Sigmoid colon (tissue), 7 donors: Measurements from ENCODE around the gene CA7. TPM values are rescaled to one million over a fixed set of nuclear protein-coding genes. Genes with fewer than 3 reads are reported as not detected.

Source experiments
- DNase-seq: peaks from one replicate; pipeline ENCODE4 v3.0.0-alpha.2; 2019
- H3K27ac ChIP-seq, 4 donors: fragments of 200-600 bp; sonication (generic); one replicate each; pipeline ENCODE4 v1.5.1; 2016 to 2019; ENCODE audit warnings: mild to moderate bottlenecking in 1 of 4
- H3K27me3 ChIP-seq, 3 donors: fragments of 200-600 bp; sonication (generic); one replicate each; pipeline ENCODE4 v1.5.1; 2019; ENCODE audit warnings: mild to moderate bottlenecking in 1 of 3
- H3K36me3 ChIP-seq, 4 donors: fragments of 200-600 bp; sonication (generic); one replicate each; pipeline ENCODE4 v1.5.1; 2016 to 2019
- H3K4me1 ChIP-seq, 4 donors: fragments of 200-600 bp; sonication (generic); one replicate each; pipeline ENCODE4 v1.5.1; 2017 to 2019
- H3K4me3 ChIP-seq, 4 donors: fragments of 200-600 bp; sonication (generic); one replicate each; pipeline ENCODE4 v1.5.1; 2017 to 2019; ENCODE audit warnings: mild to moderate bottlenecking in 2 of 4, moderate library complexity in 1 of 4
- H3K9me3 ChIP-seq, 4 donors: fragments of 200-600 bp in 3 of 4; sonication (generic) in 3 of 4; one replicate each; pipeline versions ENCODE4 v1.5.1 to v1.6.1; 2013 to 2019
- CTCF ChIP-seq, 4 experiments: fragments of 450-650 bp in 3 of 4; fragments of 200-600 bp in 1 of 4; IDR thresholded peaks; one replicate each; pipeline ENCODE4 v1.5.1; 2016 to 2019; ENCODE audit warnings: antibody characterized with exemption in 4 of 4, mild to moderate bottlenecking in 3 of 4, moderate library complexity in 2 of 4
- EP300 ChIP-seq, 4 donors: sonication (generic); formaldehyde crosslinking; IDR thresholded peaks; one replicate each; pipeline ENCODE4 v1.6.1; 2017; ENCODE audit warnings: antibody characterized with exemption in 4 of 4
- POLR2A ChIP-seq, 2 donors: fragments of 450-650 bp; IDR thresholded peaks; one replicate each; pipeline ENCODE4 v1.6.1; 2016; ENCODE audit warnings: antibody characterized with exemption in 2 of 2, mild to moderate bottlenecking in 2 of 2, moderate library complexity in 2 of 2
- POLR2AphosphoS5 ChIP-seq, 4 donors: sonication (generic); formaldehyde crosslinking; IDR thresholded peaks; one replicate each; pipeline ENCODE4 v1.6.1; 2017; ENCODE audit warnings: antibody characterized with exemption in 4 of 4
- WGBS, 2 donors: extraction: QIAGEN DNeasy Blood & Tissue Kit; methylation state at CpG; one replicate each; pipeline ENCODE4 v1.1.7; 2013; 5-methylcytosine and 5-hydroxymethylcytosine counted together
- intact Hi-C: fragments of 100-400 bp; cut with DNase I; formaldehyde crosslinking; loops from one replicate; pipeline ENCODE4 v1.15.1; 2023
- polyA plus RNA-seq, 3 donors: library from polyadenylated mRNA; stranded (reverse); fragments of 200-250 nt; gene quantifications; one replicate each; pipeline ENCODE4 v1.2.3, GENCODE V29; 2013
- total RNA-seq, 4 donors: library from RNA; depleted of rRNA; stranded (reverse); fragments of >200 nt; gene quantifications; one replicate each; pipeline ENCODE4 v1.1.0, GENCODE V29; 2016
- donor health status: healthy with polysubstance abuse.
- donor health status: Bipolar disorder and iron deficiency.
- donor health status: healthy.

Gene CA7
- total and polyA plus RNA-seq, 7 donors: 1.9 to 188 (median 133) TPM; not detected in 3

GRCh38 chr16:66901626-66902025 lies 57.4 kb downstream of the CA7 start:
- no peaks in the 10 kb centered on the region for H3K9me3 ChIP-seq
- H3K36me3 ChIP-seq: no peaks in the 10 kb centered on the region
- H3K27ac ChIP-seq: peak overlapping the region; percentile 84 to 96 (median 90)
- DNase-seq: peak; percentile 66
- 89 to 95% methylated on average over 10 of the region's 10 CpGs for WGBS, 2 donors
- no peaks in the 10 kb centered on the region for H3K27me3 ChIP-seq
- intact Hi-C loops: no loop called here
- H3K4me1 ChIP-seq: peaks cover 0 to 88% (median 85%) of the 10 kb centered on the region in 4 donors
- no peak overlapping the region for H3K4me3 ChIP-seq
- TF ChIP-seq EP300 (IDR thresholded peaks at IDR 0.05) (no peak), POLR2A (IDR thresholded peaks at IDR 0.05) (no peak), CTCF (IDR thresholded peaks at IDR 0.05) (no peak), POLR2AphosphoS5 (IDR thresholded peaks at IDR 0.05) (no peak)

DNA sequence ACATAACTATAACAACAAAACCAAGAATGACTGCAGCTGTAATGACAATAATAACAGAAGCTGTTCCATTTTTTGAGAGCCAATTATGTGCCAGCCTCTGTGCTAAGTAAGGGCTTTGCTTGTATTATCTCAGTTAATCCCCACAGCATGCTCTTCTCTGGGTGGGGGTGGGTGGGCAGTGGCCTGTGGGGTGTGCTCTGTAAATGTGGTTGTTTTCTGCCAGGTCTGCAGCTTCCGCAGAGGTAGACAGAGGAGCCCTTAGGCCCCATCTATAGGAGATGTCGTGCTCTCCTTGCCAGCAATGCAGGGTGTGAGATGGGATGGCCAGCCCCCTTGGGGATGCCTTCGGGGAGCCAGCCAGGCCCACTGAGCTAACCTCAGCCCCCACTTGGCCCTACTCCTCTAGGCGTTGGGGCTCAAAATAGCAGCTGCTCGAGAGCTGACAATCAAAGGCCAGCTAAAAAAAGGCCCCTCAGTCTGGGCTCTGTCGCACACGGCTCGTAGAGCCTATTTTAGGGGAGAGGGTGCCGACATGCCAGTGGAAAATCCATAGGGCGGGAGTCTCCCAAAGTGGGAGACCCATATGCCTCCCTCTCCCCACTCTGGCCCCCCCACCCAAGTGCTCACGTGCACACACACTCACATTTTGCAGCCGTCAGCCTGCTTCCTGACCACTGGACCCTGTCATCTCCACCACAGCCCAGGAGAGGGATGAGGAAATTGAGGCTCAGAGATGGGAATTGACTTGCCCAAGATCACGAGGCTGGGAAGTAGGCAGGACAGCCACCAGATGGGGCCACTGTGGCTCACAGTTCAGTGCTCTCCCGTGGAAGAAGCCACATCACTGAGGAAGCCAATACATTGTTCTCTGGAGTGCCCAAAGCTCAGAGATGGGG lies 58.7 kb downstream of the CA7 start:
- TF ChIP-seq EP300 (IDR thresholded peaks at IDR 0.05) (no peak), CTCF (IDR thresholded peaks at IDR 0.05) (no peak), POLR2AphosphoS5 (IDR thresholded peaks at IDR 0.05) (no peak), POLR2A (IDR thresholded peaks at IDR 0.05) (no peak)

More for the DNA sequence above, 58.7 kb downstream of the CA7 start:
- no peak for DNase-seq
- H3K27ac ChIP-seq: peak overlapping the region; percentile 84 to 96 (median 90)
- 75 to 84% methylated on average over 14 of the region's 14 CpGs for WGBS, 2 donors
- no peaks in the 10 kb centered on the region for H3K36me3 ChIP-seq
- no peaks in the 10 kb centered on the region for H3K9me3 ChIP-seq
- no peaks in the 10 kb centered on the region for H3K27me3 ChIP-seq
- peaks cover 0 to 84% (median 82%) of the 10 kb centered on the region in 4 donors for H3K4me1 ChIP-seq
- H3K4me3 ChIP-seq: no peak overlapping the region
- intact Hi-C loops: no loop called here

Other genes with a start within 250 kb of the CA7 start
- 10 to 100 TPM; 12.5 to 18.8 (median 17.3) TPM for gene CMTM3, start 239.7 kb upstream of the CA7 start, total RNA-seq
- gene CMTM3, start 239.7 kb upstream of the CA7 start, polyA plus RNA-seq: 10 to 100 TPM in 2 of 3 donors, 1 to 10 TPM in 1; 8.6 to 15.5 (median 10.2) TPM
- 10 to 100 TPM in 2 of 4 donors, 1 to 10 TPM in 2; 6.1 to 12.5 (median 9.4) TPM for gene CMTM4, start 147.7 kb upstream of the CA7 start, total RNA-seq
- gene CMTM4, start 147.7 kb upstream of the CA7 start, polyA plus RNA-seq: 10 to 100 TPM; 27.0 to 65.1 (median 40.2) TPM
- gene DYNC1LI2, start 92.8 kb upstream of the CA7 start, total RNA-seq: 100 to 1,000 TPM; 164 to 327 (median 261) TPM
- gene DYNC1LI2, start 92.8 kb upstream of the CA7 start, polyA plus RNA-seq: 10 to 100 TPM; 52.9 to 68.7 (median 60.8) TPM
- under 1 TPM in 1 of 4 donors, not detected in 3; under 0.01 TPM for gene TERB1, start 42.8 kb upstream of the CA7 start, total RNA-seq
- gene TERB1, start 42.8 kb upstream of the CA7 start, polyA plus RNA-seq: under 1 TPM in 1 of 3 donors, not detected in 2; 0.03 TPM
- 10 to 100 TPM; 34.6 to 58.3 (median 46.9) TPM for gene NAE1, start 13.4 kb upstream of the CA7 start, total RNA-seq
- gene NAE1, start 13.4 kb upstream of the CA7 start, polyA plus RNA-seq: 10 to 100 TPM; 34.8 to 48.8 (median 35.9) TPM
- gene PDP2, start 36.1 kb downstream of the CA7 start, total RNA-seq: 1 to 10 TPM; 2.6 to 8.3 (median 4.7) TPM
- 1 to 10 TPM; 3.0 to 6.1 (median 5.1) TPM for gene PDP2, start 36.1 kb downstream of the CA7 start, polyA plus RNA-seq
- not detected for gene CDH16, start 74.5 kb downstream of the CA7 start, total RNA-seq
- under 1 TPM in 2 of 3 donors, not detected in 1; 0.19 to 0.60 TPM for gene CDH16, start 74.5 kb downstream of the CA7 start, polyA plus RNA-seq
- gene RRAD, start 81.1 kb downstream of the CA7 start, total RNA-seq: 10 to 100 TPM; 10.9 to 31.2 (median 16.3) TPM
- gene RRAD, start 81.1 kb downstream of the CA7 start, polyA plus RNA-seq: 1 to 10 TPM; 1.2 to 5.5 (median 1.8) TPM
- gene CIAO2B, start 90.0 kb downstream of the CA7 start, total RNA-seq: 100 to 1,000 TPM in 1 of 4 donors, 10 to 100 TPM in 3; 71.7 to 121 (median 82.8) TPM
- gene CIAO2B, start 90.0 kb downstream of the CA7 start, polyA plus RNA-seq: 100 to 1,000 TPM; 193 to 219 (median 214) TPM
- gene CES2, start 91.1 kb downstream of the CA7 start, total RNA-seq: 10 to 100 TPM; 21.8 to 25.5 (median 23.0) TPM
- gene CES2, start 91.1 kb downstream of the CA7 start, polyA plus RNA-seq: 100 to 1,000 TPM in 1 of 3 donors, 10 to 100 TPM in 2; 53.4 to 163 (median 67.9) TPM
- 1 to 10 TPM in 1 of 4 donors, under 1 TPM in 2, not detected in 1; 0.16 to 2.5 (median 0.55) TPM for gene CES3, start 116.9 kb downstream of the CA7 start, total RNA-seq
- 10 to 100 TPM; 10.8 to 48.4 (median 13.2) TPM for gene CES3, start 116.9 kb downstream of the CA7 start, polyA plus RNA-seq
- gene CES4A, start 144.2 kb downstream of the CA7 start, total RNA-seq: 1 to 10 TPM; 3.6 to 7.5 (median 4.1) TPM
- gene CES4A, start 144.2 kb downstream of the CA7 start, polyA plus RNA-seq: 1 to 10 TPM; 2.3 to 7.3 (median 3.0) TPM
- gene CBFB, start 184.7 kb downstream of the CA7 start, total RNA-seq: 10 to 100 TPM; 21.3 to 28.0 (median 24.8) TPM
- gene CBFB, start 184.7 kb downstream of the CA7 start, polyA plus RNA-seq: 10 to 100 TPM in 1 of 3 donors, 1 to 10 TPM in 2; 9.6 to 19.3 (median 9.7) TPM